CD1c-positive myeloid dendritic cell (primary cell): ENCODE data around the gene FUBP3.
"Not testable (repeated sequence)": the region's sequence is repeated elsewhere in the genome, so short reads cannot be mapped to it uniquely, and the experiment has no call there.

ENCODE experiments used
- DNase-seq: peaks from one replicate; pipeline ENCODE4 v3.0.0-alpha.2; 2016; ENCODE audit errors: extremely low spot score

FUBP3 gene

DNA sequence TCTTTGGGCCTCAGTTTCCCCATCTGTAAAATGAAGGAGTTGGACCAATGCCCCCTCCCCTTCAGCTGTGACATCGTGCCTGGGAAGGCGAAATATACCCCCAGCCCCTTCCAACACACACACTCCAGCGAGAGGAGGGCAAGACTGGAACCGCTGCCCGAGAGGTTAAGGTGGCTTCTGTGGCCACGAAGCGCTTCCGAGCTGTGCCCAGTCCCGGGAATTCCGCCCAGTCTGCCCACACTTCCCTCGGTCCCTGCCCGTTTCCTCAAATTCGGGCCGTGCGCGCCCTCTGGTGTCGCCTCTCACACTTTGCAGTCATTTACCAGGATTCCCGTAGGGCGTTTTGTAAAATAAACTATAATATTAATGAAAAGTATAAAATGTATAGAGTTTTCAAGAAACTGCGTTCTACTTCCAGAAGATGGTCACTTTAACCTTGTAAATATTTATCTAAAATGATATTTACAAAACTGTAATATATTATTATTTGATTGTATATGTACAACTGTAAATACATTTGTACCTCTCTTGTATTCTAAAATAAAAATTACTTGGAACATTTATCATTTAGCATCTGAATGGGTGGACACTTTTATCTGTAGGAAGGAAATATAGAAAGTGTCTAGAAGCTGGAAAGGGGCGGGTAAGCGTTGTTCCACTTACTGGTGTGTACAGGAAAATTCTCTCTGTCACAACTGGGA, 103.2 kb downstream of the FUBP3 start:
- peak; percentile 88 for DNase-seq

DNA sequence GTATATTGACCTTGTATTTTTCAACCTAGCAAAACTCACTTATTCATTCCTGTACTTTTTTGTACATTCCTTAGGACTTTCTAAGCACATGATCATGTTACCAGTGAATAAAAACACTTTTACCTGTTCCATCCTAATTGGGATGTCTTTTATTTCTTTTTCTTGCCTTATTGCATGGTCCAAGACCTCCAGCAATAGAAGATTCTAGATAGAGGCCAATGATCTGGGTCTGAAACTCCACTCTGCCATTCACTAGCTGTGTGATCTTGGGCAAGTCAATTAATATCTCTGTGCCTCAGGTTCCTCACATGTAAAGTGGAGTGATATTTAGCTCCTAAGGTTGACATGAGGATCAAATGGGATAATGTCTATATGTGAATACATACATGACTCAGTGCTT, 105.7 kb downstream of the FUBP3 start:
- DNase-seq, result no peak

DNA sequence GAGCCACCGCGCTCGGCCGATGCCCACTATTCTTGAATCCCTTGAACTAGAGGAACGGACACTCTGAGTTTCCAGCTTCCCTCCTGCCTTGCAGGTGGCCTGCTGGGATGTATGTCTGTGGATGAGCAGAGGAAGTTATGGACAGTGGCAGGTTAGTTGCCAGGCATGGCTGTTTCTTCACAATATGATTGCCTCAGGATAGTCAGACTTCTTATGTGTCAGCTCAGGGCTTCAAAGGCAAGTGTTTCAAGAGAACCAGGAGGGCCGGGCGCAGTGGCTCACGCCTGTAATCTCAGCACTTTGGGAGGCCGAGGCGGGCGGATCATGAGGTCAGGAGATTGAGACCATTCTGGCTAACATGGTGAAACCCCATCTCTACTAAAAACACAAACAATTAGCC, 106.6 kb downstream of the FUBP3 start:
- DNase-seq, result not testable (repeated sequence)

DNA sequence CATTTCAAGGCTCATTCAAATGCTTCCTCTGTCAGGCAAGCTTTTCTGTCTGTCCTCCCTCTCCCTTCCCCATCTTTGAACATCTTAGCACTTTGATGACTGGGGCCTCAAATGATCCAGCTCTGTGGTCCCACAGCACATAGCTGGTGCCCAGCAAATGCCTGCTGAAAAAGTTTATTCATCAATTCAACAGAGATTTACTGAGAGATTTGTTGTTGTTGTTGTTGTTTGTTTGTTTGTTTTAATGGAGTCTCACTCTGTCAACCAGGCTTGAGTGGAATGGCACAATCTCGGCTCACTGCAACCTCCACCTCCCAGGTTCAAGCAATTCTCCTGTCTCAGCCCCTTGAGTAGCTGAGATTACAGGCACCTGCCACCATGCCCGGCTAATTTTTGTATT, 108.2 kb downstream of the FUBP3 start:
- no peak for DNase-seq
